Liver (tissue), 9 donors: ENCODE measurements around the gene MARCHF3. TPM values are rescaled to one million over a fixed set of nuclear protein-coding genes. Genes with fewer than 3 reads are reported as not detected.
"Not testable (repeated sequence)": the region's sequence is repeated elsewhere in the genome, so short reads cannot be mapped to it uniquely, and the experiment has no call there.

Experiments used
- DNase-seq: peaks from one replicate; pipeline ENCODE4 v3.0.0-alpha.2; 2017; ENCODE audit warnings: low spot score
- H3K27ac ChIP-seq, 2 donors: one replicate each; pipeline ENCODE4 v1.7.0; 2013; ENCODE audit warnings: inconsistent platforms in 2 of 2, low read length in 2 of 2, control low read depth in 1 of 2, low read depth in 1 of 2, mild to moderate bottlenecking in 1 of 2
- H3K27me3 ChIP-seq, 4 donors: one replicate each; pipeline versions ENCODE4 v1.6.1 to v1.7.0; 2013; ENCODE audit warnings: low read length in 3 of 4, inconsistent platforms in 1 of 4, mild to moderate bottlenecking in 1 of 4, moderate library complexity in 1 of 4; ENCODE audit not compliant: control insufficient read depth in 4 of 4, insufficient read depth in 4 of 4
- H3K36me3 ChIP-seq, 4 donors: one replicate each; pipeline versions ENCODE4 v1.6.1 to v1.7.0; 2013; ENCODE audit warnings: low read length in 3 of 4, mild to moderate bottlenecking in 3 of 4, low read depth in 1 of 4, moderate library complexity in 1 of 4; ENCODE audit not compliant: control insufficient read depth in 4 of 4, insufficient read depth in 3 of 4
- H3K4me1 ChIP-seq, 4 donors: one replicate each; pipeline versions ENCODE4 v1.6.1 to v1.7.0; 2013; ENCODE audit warnings: low read length in 3 of 4, mild to moderate bottlenecking in 3 of 4, moderate library complexity in 1 of 4; ENCODE audit not compliant: control insufficient read depth in 4 of 4, insufficient read depth in 4 of 4
- H3K4me3 ChIP-seq, 3 donors: one replicate each; pipeline versions ENCODE4 v1.6.1 to v1.7.0; 2013; ENCODE audit warnings: low read length in 3 of 3, control low read depth in 1 of 3, low read depth in 1 of 3, mild to moderate bottlenecking in 1 of 3
- H3K9ac ChIP-seq, 2 donors: one replicate each; pipeline ENCODE4 v1.7.0; 2013; ENCODE audit warnings: low read length in 2 of 2, mild to moderate bottlenecking in 2 of 2, moderate library complexity in 2 of 2, control low read depth in 1 of 2, low read depth in 1 of 2
- H3K9me3 ChIP-seq, 4 donors: one replicate each; pipeline versions ENCODE4 v1.6.1 to v1.7.0; 2013; ENCODE audit warnings: low read length in 3 of 4; ENCODE audit not compliant: control insufficient read depth in 4 of 4
- EGR1 ChIP-seq, 2 donors: IDR thresholded peaks; 2 replicates each; pipeline ENCODE4 v1.6.1; 2016 to 2018; ENCODE audit warnings: antibody characterized with exemption in 2 of 2, low read depth in 2 of 2
- FOXA1 ChIP-seq: IDR thresholded peaks from 2 replicates; pipeline ENCODE4 v1.6.1; 2016; ENCODE audit warnings: antibody characterized with exemption
- FOXA2 ChIP-seq: IDR thresholded peaks from 2 replicates; pipeline ENCODE4 v1.6.1; 2016; ENCODE audit warnings: antibody characterized with exemption
- GABPA ChIP-seq, 2 donors: IDR thresholded peaks in 1 of 2; conservative IDR thresholded peaks in 1 of 2; 2 replicates each; pipeline ENCODE4 v1.6.1; 2016; ENCODE audit warnings: antibody characterized with exemption in 2 of 2, mild to moderate bottlenecking in 1 of 2, moderate library complexity in 1 of 2
- HNF4G ChIP-seq: IDR thresholded peaks from 2 replicates; pipeline ENCODE4 v1.6.1; 2016; ENCODE audit warnings: antibody characterized with exemption
- JUND ChIP-seq, 2 donors: IDR thresholded peaks; 2 replicates each; pipeline ENCODE4 v1.6.1; 2016; ENCODE audit warnings: antibody characterized with exemption in 2 of 2
- NR2F2 ChIP-seq: IDR thresholded peaks from 2 replicates; pipeline ENCODE4 v1.6.1; 2016; ENCODE audit warnings: antibody characterized with exemption
- RAD21 ChIP-seq, 2 donors: IDR thresholded peaks; 2 replicates each; pipeline ENCODE4 v1.6.1; 2016; ENCODE audit warnings: antibody characterized with exemption in 2 of 2, mild to moderate bottlenecking in 2 of 2
- TAF1 ChIP-seq: conservative IDR thresholded peaks from 2 replicates; pipeline ENCODE4 v1.6.1; 2016; ENCODE audit warnings: antibody characterized with exemption, mild to moderate bottlenecking
- YY1 ChIP-seq: IDR thresholded peaks from 2 replicates; pipeline ENCODE4 v1.6.1; 2016; ENCODE audit warnings: antibody characterized with exemption, mild to moderate bottlenecking
- WGBS: extraction: QIAGEN DNeasy Blood & Tissue Kit; methylation state at CpG from one replicate; pipeline ENCODE4 v1.1.7; 2013; 5-methylcytosine and 5-hydroxymethylcytosine counted together
- polyA plus RNA-seq, 2 donors: library from polyadenylated mRNA; stranded (reverse) in 1 of 2; unstranded in 1 of 2; fragments of 200-250 nt in 1 of 2; fragments of >200 nt in 1 of 2; fragmentation: Nextera tagmentation in 1 of 2; extraction: Ambion mirVana in 1 of 2; gene quantifications; one replicate each; pipeline versions ENCODE4 v1.2.1 to v1.2.3, GENCODE V29; 2013 to 2015
- total RNA-seq, 2 donors: library from RNA; depleted of rRNA; stranded (reverse); fragments of >200 nt; gene quantifications; one replicate each; pipeline ENCODE4 v1.2.3, GENCODE V29; 2014
- TF ChIP-seq, protein P1 (sequence below): IDR thresholded peaks from 2 replicates; pipeline ENCODE4 v1.6.1; 2016; ENCODE audit warnings: antibody characterized with exemption, mild to moderate bottlenecking
- TF ChIP-seq, protein P2 (sequence below): IDR thresholded peaks from 2 replicates; pipeline ENCODE4 v1.6.1; 2016; ENCODE audit warnings: antibody characterized with exemption
- donor health status: healthy.
- donor health status: healthy.
- donor health status: healthy.
- donor health status: healthy.
- donor health status: healthy.

Gene MARCHF3
- total and polyA plus RNA-seq, 4 donors = 0.93 to 51.0 (median 1.4) TPM

DNA sequence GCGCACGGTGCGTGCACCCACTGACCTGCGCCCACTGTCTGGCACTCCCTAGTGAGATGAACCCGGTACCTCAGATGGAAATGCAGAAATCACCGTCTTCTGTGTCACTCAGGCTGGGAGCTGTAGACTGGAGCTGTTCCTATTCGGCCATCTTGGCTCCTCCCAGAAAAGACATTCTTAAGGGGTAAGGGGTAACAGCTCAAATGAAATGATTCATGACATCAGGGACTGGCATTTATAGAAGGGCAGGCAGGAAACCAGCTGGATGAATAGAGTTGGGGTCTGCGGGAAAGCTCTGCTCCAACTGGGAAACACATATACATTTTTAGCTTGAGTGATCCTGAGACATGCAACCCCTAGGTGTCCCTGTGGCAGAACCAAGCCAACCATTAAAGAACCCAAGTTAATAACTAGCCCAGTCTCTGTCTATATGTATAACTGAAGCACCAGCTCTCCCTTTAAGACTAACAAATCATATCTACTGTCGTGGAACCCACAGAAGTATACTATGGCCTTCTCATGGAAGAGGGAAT lies 134.1 kb downstream of the MARCHF3 start (continued):
- TF ChIP-seq, protein P1, sequence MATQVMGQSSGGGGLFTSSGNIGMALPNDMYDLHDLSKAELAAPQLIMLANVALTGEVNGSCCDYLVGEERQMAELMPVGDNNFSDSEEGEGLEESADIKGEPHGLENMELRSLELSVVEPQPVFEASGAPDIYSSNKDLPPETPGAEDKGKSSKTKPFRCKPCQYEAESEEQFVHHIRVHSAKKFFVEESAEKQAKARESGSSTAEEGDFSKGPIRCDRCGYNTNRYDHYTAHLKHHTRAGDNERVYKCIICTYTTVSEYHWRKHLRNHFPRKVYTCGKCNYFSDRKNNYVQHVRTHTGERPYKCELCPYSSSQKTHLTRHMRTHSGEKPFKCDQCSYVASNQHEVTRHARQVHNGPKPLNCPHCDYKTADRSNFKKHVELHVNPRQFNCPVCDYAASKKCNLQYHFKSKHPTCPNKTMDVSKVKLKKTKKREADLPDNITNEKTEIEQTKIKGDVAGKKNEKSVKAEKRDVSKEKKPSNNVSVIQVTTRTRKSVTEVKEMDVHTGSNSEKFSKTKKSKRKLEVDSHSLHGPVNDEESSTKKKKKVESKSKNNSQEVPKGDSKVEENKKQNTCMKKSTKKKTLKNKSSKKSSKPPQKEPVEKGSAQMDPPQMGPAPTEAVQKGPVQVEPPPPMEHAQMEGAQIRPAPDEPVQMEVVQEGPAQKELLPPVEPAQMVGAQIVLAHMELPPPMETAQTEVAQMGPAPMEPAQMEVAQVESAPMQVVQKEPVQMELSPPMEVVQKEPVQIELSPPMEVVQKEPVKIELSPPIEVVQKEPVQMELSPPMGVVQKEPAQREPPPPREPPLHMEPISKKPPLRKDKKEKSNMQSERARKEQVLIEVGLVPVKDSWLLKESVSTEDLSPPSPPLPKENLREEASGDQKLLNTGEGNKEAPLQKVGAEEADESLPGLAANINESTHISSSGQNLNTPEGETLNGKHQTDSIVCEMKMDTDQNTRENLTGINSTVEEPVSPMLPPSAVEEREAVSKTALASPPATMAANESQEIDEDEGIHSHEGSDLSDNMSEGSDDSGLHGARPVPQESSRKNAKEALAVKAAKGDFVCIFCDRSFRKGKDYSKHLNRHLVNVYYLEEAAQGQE = no peak
- TF ChIP-seq, protein P2, sequence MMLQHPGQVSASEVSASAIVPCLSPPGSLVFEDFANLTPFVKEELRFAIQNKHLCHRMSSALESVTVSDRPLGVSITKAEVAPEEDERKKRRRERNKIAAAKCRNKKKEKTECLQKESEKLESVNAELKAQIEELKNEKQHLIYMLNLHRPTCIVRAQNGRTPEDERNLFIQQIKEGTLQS = no peak
- TF ChIP-seq TAF1 (no peak), YY1 (no peak), GABPA (IDR thresholded peaks at IDR 0.05 in 1 of 2, conservative IDR thresholded peaks at IDR 0.05 in 1 of 2) (no peak), NR2F2 (no peak), EGR1 (IDR thresholded peaks at IDR 0.05; ENCODE audit: low read depth in 2 of 2) (no peak), FOXA2 (no peak), JUND (IDR thresholded peaks at IDR 0.05) (no peak), HNF4G (no peak)

DNA sequence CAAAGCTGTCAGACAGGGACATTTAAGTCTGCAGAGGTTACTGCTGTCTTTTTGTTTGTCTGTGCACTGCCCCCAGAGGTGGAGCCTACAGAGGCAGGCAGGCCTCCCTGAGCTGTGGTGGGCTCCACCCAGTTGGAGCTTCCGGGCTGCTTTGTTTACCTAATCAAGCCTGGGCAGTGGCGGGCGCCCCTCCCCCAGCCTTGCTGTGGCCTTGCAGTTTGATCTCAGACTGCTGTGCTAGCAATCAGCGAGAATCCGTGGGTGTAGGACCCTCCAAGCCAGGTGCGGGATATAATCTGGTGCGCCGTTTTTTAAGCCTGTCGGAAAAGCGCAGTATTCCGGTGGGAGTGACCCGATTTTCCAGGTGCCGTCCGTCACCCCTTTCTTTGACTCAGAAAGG lies 134.6 kb downstream of the MARCHF3 start:
- not testable (repeated sequence) for H3K4me1 ChIP-seq, H3K27me3 ChIP-seq, H3K9ac ChIP-seq, DNase-seq, H3K4me3 ChIP-seq, H3K9me3 ChIP-seq, H3K36me3 ChIP-seq, H3K27ac ChIP-seq
- WGBS = 79% methylated on average over 14 of the region's 14 CpGs

DNA sequence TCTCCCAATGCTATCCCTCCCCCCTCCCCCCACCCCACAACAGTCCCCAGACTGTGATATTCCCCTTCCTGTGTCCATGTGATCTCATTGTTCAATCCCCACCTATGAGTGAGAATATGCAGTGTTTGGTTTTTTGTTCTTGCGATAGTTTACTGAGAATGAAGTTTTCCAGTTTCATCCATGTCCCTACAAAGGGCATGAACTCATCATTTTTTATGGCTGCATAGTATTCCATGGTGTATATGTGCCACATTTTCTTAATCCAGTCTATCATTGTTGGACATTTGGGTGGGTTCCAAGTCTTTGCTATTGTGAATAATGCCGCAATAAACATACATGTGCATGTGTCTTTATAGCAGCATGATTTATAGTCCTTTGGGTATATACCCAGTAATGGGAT lies 139.9 kb downstream of the MARCHF3 start:
- not testable (repeated sequence) for H3K4me3 ChIP-seq, H3K4me1 ChIP-seq, H3K27ac ChIP-seq, H3K27me3 ChIP-seq, H3K9me3 ChIP-seq, DNase-seq, H3K36me3 ChIP-seq, H3K9ac ChIP-seq
- WGBS = 98% methylated on average over 2 of the region's 2 CpGs

DNA sequence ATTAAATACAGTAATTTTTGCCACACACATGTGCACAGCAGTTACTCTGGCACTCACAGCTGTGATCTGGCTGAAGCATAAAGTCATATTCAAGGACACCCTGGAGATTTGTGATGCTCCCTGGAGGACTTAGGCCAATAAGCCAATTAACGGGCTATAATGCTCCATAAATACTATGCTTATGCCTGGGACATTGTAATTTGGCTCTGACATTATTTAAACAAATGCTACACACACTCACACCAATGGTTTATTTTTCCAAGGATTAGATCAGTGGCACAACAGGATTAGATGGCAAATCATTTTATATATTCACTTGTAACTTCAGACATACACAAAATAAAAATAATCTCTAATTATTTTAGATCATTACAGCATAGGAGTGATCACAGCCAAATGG lies 142.2 kb downstream of the MARCHF3 start:
- no peaks in the 10 kb centered on the region for H3K27me3 ChIP-seq
- H3K4me1 ChIP-seq = no peaks in the 10 kb centered on the region
- no peak overlapping the region for H3K4me3 ChIP-seq
- H3K9ac ChIP-seq = no peak overlapping the region
- no peak for TF ChIP-seq JUND (IDR thresholded peaks at IDR 0.05)
- TF ChIP-seq, protein P2 = no peak
- no peak for TF ChIP-seq RAD21 (IDR thresholded peaks at IDR 0.05)
- no peak for TF ChIP-seq FOXA1
- no peak for TF ChIP-seq HNF4G
- no peaks in the 10 kb centered on the region for H3K9me3 ChIP-seq
- H3K36me3 ChIP-seq = no peaks in the 10 kb centered on the region
- WGBS = 90% methylated on average over 1 of the region's 1 CpG
- DNase-seq = no peak
- H3K27ac ChIP-seq = no peak overlapping the region
